AML-193 (cell line): Measurements from ENCODE around the gene ALX4.

Experiments used
- DNase-seq, 2 experiments: peaks; one replicate each; lab custom pipeline; 2025; lab: John Stamatoyannopoulos, UW

Gene ALX4

GRCh38 chr11:44335052-44335760 is 25.3 kb upstream of the ALX4 start:
- DNase-seq, result no peak

DNA sequence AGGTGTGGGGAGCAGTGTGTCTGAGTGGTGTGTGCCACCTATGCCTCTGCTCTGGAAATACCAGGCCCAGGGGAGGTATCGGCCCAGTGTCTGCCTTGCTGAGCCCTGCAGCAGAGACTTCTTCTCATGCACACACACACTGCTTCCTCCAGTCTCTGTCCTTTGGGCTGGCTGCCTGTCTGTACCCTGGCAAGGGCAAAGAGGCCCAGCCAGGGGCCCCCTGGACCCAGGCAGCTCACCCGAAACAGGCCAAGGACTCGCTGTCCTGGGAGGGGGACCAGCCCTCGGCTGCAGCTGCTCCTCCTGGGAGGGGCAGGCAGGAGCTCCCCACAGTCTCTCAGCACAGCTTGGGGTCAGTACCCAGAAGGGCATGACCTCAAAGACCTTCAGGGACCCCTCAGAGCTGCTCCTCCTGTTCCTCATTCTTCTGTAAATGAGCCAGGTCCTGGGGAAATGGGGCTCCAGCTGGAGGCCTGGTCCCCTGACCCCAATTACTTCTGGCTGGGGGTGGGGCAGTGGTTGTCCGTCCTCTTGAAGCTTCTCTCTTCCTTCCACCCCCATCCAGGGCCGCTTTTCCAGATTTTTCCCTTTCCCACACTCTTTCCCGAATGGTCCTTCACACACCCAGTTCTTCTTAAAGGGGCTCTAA is 24.5 kb upstream of the ALX4 start:
- DNase-seq, result no peak

- DNase-seq, result no peak
These were observed 23.6 kb upstream of the ALX4 start for GRCh38 chr11:44333271-44334218.

GRCh38 chr11:44332665-44333064 is 22.7 kb upstream of the ALX4 start:
- no peak for DNase-seq

DNA sequence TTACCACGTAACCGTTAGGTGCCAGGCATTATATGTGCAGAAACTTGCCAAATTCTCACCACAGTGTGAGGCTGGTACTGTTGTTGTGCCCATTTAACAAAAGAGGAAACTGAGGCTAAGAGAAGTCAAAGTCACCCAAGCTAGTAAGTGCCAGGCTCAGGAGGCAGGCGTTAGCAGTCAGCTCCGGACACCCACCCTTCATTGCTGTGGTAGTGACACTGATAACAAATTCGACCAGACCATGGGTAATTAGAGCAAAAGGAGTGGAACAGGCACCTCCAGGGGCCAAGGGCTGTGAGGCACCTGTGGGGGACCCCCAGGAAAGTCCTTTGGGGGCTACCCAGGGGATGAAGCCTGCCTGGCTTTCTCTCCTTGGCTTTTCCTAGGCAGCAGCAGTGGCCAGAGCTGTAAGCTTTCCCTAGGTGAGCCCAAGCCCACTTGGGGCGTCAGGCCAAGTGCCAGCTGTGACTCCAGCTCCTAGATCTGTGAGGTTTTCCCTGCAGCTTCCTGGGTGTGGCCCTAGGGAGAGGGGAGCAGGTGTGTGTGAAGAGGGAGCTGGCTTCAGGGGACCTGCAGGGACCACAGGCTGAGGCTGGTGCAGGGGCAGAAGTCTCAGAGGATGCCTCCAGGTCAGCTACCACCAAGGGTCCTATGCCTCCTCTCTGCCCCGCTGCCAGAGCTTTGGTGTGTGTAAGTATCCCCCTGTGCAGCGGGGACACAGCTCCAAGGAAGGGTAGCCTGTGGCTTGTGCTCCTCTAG is 19.7 kb upstream of the ALX4 start:
- no peak for DNase-seq

- DNase-seq, result no peak
These were observed 18.3 kb upstream of the ALX4 start for GRCh38 chr11:44328138-44328660.

- no peak for DNase-seq
These were observed 17.8 kb upstream of the ALX4 start for GRCh38 chr11:44327730-44328129.

DNA sequence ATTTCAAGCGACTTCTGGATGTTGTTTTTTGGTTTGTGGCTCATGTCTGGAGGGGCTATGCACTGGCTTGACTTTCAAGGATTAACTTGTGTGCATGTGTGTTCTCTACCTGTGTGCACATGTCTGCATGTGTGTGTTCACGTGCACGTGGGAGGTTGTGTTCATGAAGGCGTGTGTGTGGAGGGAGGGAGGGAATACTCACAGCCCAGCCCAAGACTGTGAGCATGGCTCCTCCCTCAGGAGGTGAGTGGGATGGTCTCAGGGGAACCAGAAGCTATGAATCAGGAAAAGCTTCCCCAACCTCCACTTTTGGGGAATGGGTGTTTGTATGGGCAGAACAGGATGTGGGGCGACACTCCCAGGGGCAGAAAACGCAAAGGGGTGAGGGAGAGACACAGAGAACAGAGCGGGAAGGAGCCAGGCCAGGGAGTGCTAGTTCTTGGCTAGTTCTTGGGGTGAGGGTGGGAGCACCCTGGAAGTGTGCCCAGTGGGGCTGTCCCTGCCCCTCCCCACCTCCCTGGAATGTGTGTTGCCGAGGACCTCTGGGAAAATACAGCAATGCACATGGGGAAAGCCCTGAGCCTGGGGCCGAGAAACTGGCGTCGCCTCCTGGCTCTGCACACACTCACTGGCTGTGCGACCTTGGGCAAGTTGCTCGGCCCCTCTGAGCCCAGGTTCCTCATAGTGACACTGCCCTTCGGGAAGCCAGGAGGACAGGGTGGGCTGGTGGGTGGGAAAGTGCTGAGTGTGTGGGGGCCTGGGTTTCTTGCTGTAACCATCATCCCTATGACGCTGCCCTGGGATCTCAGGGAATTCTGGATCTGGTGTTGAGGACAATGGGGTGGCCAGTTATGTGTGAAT is 16.9 kb upstream of the ALX4 start:
- DNase-seq, result no peak

DNA sequence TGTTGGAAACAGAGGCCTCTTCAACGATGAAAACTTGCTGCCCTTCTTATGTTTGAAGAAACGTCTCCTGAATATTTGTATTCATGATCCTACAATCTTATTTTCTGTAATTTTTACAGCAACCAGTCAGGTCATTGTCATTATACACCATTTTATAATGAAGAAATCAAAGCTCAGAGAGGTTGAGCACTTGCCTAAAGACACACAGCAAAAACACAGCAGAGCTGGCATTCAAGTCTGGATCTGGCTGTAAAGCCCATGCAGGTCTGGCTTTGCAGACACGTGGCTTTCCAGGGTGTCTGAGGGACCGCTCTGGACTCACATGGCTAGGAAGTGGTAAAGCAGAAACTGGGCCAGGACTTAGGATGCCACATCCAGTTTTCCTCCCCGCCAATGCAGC is 15.8 kb upstream of the ALX4 start:
- no peak for DNase-seq

- DNase-seq, result no peak
These were observed 15.0 kb upstream of the ALX4 start for GRCh38 chr11:44324749-44325525.

DNA sequence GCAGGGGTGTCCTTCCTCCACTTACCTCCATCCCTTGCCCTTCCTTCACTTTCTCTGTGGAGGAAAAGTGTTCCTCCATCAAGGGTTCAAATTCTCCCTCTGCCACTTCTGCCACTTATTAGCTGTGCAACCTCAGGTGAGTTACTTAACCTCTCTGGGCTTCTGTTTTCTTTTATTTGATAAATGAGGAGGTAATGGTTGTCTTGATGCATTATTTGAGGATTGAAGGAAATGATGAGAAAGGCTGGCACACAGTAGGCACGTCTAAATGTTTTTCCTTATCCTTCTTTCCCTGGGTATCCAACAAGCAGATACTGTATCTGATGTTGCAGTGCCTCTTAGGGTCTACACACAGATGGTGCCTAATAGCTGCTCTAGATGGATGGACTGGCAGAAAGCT is 14.3 kb upstream of the ALX4 start:
- no peak for DNase-seq

GRCh38 chr11:44322243-44322642 is 12.3 kb upstream of the ALX4 start:
- DNase-seq, result no peak

GRCh38 chr11:44321059-44321458 is 11.1 kb upstream of the ALX4 start:
- DNase-seq, result no peak

- no peak for DNase-seq
These were observed 10.5 kb upstream of the ALX4 start for GRCh38 chr11:44320289-44320973.

- DNase-seq, result no peak
These were observed 9.8 kb upstream of the ALX4 start for GRCh38 chr11:44319552-44320288.

GRCh38 chr11:44319170-44319551 is 9.2 kb upstream of the ALX4 start:
- DNase-seq, result no peak

- no peak for DNase-seq
These were observed 8.4 kb upstream of the ALX4 start for GRCh38 chr11:44318369-44318768.

- DNase-seq, result no peak
These were observed 6.8 kb upstream of the ALX4 start for GRCh38 chr11:44316659-44317240.
